Natural killer cell (primary cell): Measurements from ENCODE around the gene ACVR1C. TPM values are rescaled to one million over a fixed set of nuclear protein-coding genes. Genes with fewer than 3 reads are reported as not detected.

Experiments used
- ATAC-seq, 3 donors: fragments of 150-1000 bp in 2 of 3; fragments of 200-7000 bp in 1 of 3; cut with Tn5 transposase; 1 replicate in 1 of 3; 2 replicates in 2 of 3; pipeline ENCODE4 v1.10.0; 2021; ENCODE audit warnings: mild to moderate bottlenecking in 2 of 3, moderate library complexity in 2 of 3
- DNase-seq, 2 donors: peaks; one replicate each; pipeline versions ENCODE4 v3.0.0 to v3.0.0-alpha.2; 2013 to 2021; ENCODE audit warnings: mixed read lengths in 1 of 2
- H3K27ac ChIP-seq: one replicate; pipeline ENCODE4 v1.5.1; 2013; ENCODE audit warnings: mild to moderate bottlenecking, low read length
- H3K27me3 ChIP-seq: one replicate; pipeline ENCODE4 v1.6.1; 2013; ENCODE audit warnings: low read length; ENCODE audit not compliant: control insufficient read depth, insufficient read depth
- H3K36me3 ChIP-seq: one replicate; pipeline ENCODE4 v1.6.1; 2013; ENCODE audit warnings: low read length; ENCODE audit not compliant: control insufficient read depth, insufficient read depth
- H3K4me1 ChIP-seq: one replicate; pipeline ENCODE4 v1.6.1; 2013; ENCODE audit warnings: low read length; ENCODE audit not compliant: control insufficient read depth, insufficient read depth
- H3K4me3 ChIP-seq: one replicate; pipeline ENCODE4 v1.5.1; 2013; ENCODE audit warnings: low read length
- H3K9me3 ChIP-seq: one replicate; pipeline ENCODE4 v1.6.1; 2013; ENCODE audit warnings: low read length; ENCODE audit not compliant: control insufficient read depth, insufficient read depth
- H3K27ac Mint-ChIP-seq, 2 donors: one replicate each; pipeline ENCODE4 v1.8.0; 2022; ENCODE audit warnings: mild to moderate bottlenecking in 2 of 2, mixed read lengths in 2 of 2, moderate library complexity in 1 of 2
- H3K27me3 Mint-ChIP-seq, 2 donors: one replicate each; pipeline ENCODE4 v1.8.0; 2022; ENCODE audit warnings: low read depth in 2 of 2, mixed read lengths in 2 of 2
- H3K36me3 Mint-ChIP-seq: one replicate; pipeline ENCODE4 v1.8.0; 2022; ENCODE audit warnings: mixed read lengths
- H3K4me1 Mint-ChIP-seq, 2 donors: one replicate each; pipeline ENCODE4 v1.8.0; 2022; ENCODE audit warnings: mixed read lengths in 2 of 2
- H3K4me3 Mint-ChIP-seq: one replicate; pipeline ENCODE4 v1.8.0; 2022; ENCODE audit warnings: mild to moderate bottlenecking, moderate library complexity, mixed read lengths
- H3K9me3 Mint-ChIP-seq, 2 donors: one replicate each; pipeline ENCODE4 v1.8.0; 2022; ENCODE audit warnings: mixed read lengths in 2 of 2
- WGBS: methylation state at CpG from one replicate; pipeline ENCODE4 v1.1.7; 2013; ENCODE audit warnings: missing lambda C conversion rate; ENCODE audit not compliant: insufficient coverage; 5-methylcytosine and 5-hydroxymethylcytosine counted together
- intact Hi-C: fragments of 100-400 bp; cut with micrococcal nuclease; formaldehyde crosslinking; loops from one replicate; pipeline ENCODE4 v1.14.2; 2022
- total RNA-seq, 4 donors: library from RNA; stranded (reverse); fragments of 120-200 nt in 1 of 4; gene quantifications; one replicate each; pipeline versions ENCODE4 v1.2.3 to v1.2.4, GENCODE V29; 2013 to 2022
- TF ChIP-seq, protein P1 (sequence below): fragments of 200-600 bp; IDR thresholded peaks from one replicate; pipeline ENCODE4 v1.8.0; 2022; ENCODE audit warnings: antibody characterized with exemption

ACVR1C gene
- total RNA-seq, 3 donors from 2014 or later (not counting 1 experiment from before 2014, with no cell fraction given): 0.05 to 0.45 (median 0.19) TPM

DNA sequence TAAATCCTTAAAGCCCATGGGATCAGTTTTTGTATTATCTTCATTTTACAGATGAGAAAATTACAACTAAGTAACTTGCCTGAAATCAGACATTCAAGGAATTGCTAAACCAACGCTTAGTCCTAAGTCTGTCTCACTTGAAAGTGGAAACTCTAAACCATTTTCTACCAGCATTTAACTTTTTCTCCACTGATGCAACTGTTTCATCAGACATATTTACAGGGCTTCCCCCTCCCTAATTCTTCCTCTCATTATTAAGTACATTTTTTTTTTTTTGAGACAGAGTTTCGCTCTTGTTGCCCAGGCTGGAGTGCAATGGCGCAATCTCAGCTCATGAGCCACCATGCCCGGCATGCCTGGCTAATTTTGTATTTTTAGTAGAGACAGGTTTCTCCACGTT is 88.6 kb downstream of the ACVR1C start:
- H3K27ac ChIP-seq: no peak overlapping the region
- H3K27ac Mint-ChIP-seq: no peak overlapping the region
- H3K36me3 Mint-ChIP-seq: no peaks in the 10 kb centered on the region
- peaks cover 0 to 15% of the 10 kb centered on the region in 2 donors for H3K27me3 Mint-ChIP-seq
- DNase-seq (no peak), ATAC-seq (no peak)
- no peaks in the 10 kb centered on the region for H3K9me3 ChIP-seq
- H3K4me1 Mint-ChIP-seq: no peaks in the 10 kb centered on the region
- H3K4me3 ChIP-seq: no peak overlapping the region
- no peaks in the 10 kb centered on the region for H3K9me3 Mint-ChIP-seq
- H3K4me3 Mint-ChIP-seq: no peak overlapping the region
- 89% methylated on average over 5 of the region's 5 CpGs for WGBS
- intact Hi-C loops: no loop called here
- TF ChIP-seq, protein P1, sequence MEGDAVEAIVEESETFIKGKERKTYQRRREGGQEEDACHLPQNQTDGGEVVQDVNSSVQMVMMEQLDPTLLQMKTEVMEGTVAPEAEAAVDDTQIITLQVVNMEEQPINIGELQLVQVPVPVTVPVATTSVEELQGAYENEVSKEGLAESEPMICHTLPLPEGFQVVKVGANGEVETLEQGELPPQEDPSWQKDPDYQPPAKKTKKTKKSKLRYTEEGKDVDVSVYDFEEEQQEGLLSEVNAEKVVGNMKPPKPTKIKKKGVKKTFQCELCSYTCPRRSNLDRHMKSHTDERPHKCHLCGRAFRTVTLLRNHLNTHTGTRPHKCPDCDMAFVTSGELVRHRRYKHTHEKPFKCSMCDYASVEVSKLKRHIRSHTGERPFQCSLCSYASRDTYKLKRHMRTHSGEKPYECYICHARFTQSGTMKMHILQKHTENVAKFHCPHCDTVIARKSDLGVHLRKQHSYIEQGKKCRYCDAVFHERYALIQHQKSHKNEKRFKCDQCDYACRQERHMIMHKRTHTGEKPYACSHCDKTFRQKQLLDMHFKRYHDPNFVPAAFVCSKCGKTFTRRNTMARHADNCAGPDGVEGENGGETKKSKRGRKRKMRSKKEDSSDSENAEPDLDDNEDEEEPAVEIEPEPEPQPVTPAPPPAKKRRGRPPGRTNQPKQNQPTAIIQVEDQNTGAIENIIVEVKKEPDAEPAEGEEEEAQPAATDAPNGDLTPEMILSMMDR: no peak
- H3K36me3 ChIP-seq: no peaks in the 10 kb centered on the region
- no peaks in the 10 kb centered on the region for H3K4me1 ChIP-seq
- H3K27me3 ChIP-seq: no peaks in the 10 kb centered on the region

DNA sequence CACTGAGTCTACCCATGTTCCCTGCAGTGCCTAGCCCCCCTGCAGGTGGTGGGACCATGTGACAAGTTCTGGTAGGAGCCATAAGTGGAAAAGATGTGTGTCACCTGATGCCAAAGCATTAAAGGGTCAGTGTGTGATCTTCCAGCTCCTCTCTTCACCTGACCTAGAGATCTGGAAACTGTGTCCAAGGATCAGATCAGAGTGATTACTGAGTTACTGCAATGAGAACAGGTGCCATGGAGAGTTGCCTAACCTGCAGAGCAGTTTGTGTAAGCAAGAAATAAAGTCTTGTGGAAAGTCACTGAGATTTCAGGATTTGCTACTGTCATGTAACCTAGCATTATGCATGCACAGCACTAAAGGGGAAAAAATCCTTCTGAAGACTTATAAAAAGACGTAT is 90.6 kb downstream of the ACVR1C start:
- intact Hi-C loops: no loop called here
- Histone ChIP-seq H3K27me3 (no peaks in the 10 kb centered on the region), H3K4me1 (no peaks in the 10 kb centered on the region), H3K9me3 (no peaks in the 10 kb centered on the region), H3K27ac (no peak overlapping the region), H3K4me3 (no peak overlapping the region), H3K36me3 (no peaks in the 10 kb centered on the region)
- H3K9me3 Mint-ChIP-seq: no peaks in the 10 kb centered on the region
- no peaks in the 10 kb centered on the region for H3K4me1 Mint-ChIP-seq
- WGBS: no CpG with 5 or more reads among the region's 1 CpG
- no peak overlapping the region for H3K27ac Mint-ChIP-seq
- no peak for ATAC-seq
- H3K4me3 Mint-ChIP-seq: no peak overlapping the region
- TF ChIP-seq, protein P1: no peak
- DNase-seq: no peak
- peaks cover 0 to 15% of the 10 kb centered on the region in 2 donors for H3K27me3 Mint-ChIP-seq
- H3K36me3 Mint-ChIP-seq: no peaks in the 10 kb centered on the region

DNA sequence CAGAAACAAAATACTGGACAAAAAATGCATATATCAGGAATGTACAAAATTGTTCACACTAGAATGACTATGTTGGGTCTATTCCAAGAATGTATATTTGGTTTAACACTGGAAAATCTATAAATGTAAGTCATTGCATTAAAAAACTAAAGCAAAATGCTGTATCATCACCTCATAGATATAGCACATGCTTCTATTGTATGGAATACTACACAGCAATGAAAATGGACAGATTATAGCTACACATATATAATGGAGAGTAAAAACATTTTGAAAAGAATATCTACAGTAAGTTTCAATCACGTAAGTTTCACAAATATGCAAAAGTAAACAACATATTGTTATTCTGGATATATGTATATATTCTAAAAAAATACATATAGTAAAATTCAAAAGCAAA is 91.8 kb downstream of the ACVR1C start:
- no peaks in the 10 kb centered on the region for H3K36me3 ChIP-seq
- H3K4me1 ChIP-seq: no peaks in the 10 kb centered on the region
- ATAC-seq (no peak), DNase-seq (no peak)
- Mint-ChIP-seq H3K27me3 (peaks cover 1 to 15% of the 10 kb centered on the region in 2 donors), H3K36me3 (no peaks in the 10 kb centered on the region), H3K4me3 (no peak overlapping the region), H3K27ac (no peak overlapping the region), H3K4me1 (no peaks in the 10 kb centered on the region), H3K9me3 (no peaks in the 10 kb centered on the region)
- no peaks in the 10 kb centered on the region for H3K27me3 ChIP-seq
- H3K27ac ChIP-seq: no peak overlapping the region
- no peak overlapping the region for H3K4me3 ChIP-seq
- TF ChIP-seq, protein P1: no peak
- no peaks in the 10 kb centered on the region for H3K9me3 ChIP-seq
- no CpG with 5 or more reads among the region's 1 CpG for WGBS
- intact Hi-C loops: no loop called here

DNA sequence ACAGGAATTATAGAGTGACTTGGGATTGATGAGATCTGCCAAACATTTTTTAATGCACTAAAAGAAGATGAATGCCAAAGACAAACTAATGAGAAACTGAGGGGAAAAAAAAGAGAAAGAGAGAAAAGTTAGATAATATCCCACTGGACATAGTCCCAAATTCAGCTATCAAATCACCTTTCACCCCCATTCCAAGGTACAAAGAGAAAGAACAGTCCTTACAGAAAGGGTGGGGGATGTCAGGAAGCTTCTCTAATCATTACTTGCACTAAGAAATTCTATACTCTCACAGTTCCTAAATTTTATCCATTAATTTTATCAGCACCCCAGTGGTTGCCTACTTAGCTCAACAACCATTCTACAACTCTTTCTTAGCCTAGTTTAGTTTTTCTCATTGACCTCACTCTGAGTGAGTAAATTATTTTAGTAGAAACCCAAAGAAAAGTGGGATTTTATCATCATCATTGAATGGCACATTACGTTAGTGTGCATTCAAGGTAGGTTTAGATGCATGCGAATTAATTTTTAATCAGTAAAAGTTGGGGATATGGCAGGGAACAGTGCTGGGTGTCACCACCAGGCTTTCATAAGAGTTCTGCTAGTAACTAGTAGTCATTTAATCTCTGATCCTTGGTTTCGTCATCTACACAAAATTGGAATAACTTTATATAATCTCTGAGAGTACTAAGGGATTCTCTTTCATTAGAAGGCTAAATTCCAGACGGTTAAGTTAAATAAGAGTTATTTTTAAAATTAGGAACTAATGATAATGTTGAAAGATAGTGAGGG is 99.5 kb downstream of the ACVR1C start:
- intact Hi-C loops: no loop called here
- DNase-seq: no peak
- ATAC-seq: no peak
- H3K27ac Mint-ChIP-seq: no peak overlapping the region
- Histone ChIP-seq H3K4me1 (no peaks in the 10 kb centered on the region), H3K36me3 (no peaks in the 10 kb centered on the region), H3K27ac (no peak overlapping the region), H3K4me3 (no peak overlapping the region), H3K9me3 (no peaks in the 10 kb centered on the region), H3K27me3 (no peaks in the 10 kb centered on the region)
- H3K4me1 Mint-ChIP-seq: no peaks in the 10 kb centered on the region
- H3K9me3 Mint-ChIP-seq: no peaks in the 10 kb centered on the region
- H3K36me3 Mint-ChIP-seq: no peaks in the 10 kb centered on the region
- H3K4me3 Mint-ChIP-seq: no peak overlapping the region
- TF ChIP-seq, protein P1: no peak
- peaks cover 10 to 27% of the 10 kb centered on the region in 2 donors for H3K27me3 Mint-ChIP-seq
- WGBS: 98% methylated on average over 3 of the region's 4 CpGs
